K562 (cell line): ENCODE measurements around the gene RAB31. TPM values are rescaled to one million over a fixed set of nuclear protein-coding genes. Genes with fewer than 3 reads are reported as not detected.
A peak's percentile ranks its signal among the peaks of the same experiment; 100 is the strongest.

Experiments
- ATF1 ChIP-seq, 2 experiments: fragments of 450-650 bp in 1 of 2; IDR thresholded peaks; 2 replicates each; pipeline ENCODE4 v1.6.1; 2016; ENCODE audit warnings: missing compliant biosample characterization in 1 of 2, missing genetic modification characterization in 1 of 2
- GTF2A2 ChIP-seq: IDR thresholded peaks from 2 replicates; pipeline ENCODE4 v1.6.1; 2016; ENCODE audit warnings: mild to moderate bottlenecking, missing genetic modification characterization, missing compliant biosample characterization
- HDAC6 ChIP-seq: IDR thresholded peaks from 2 replicates; pipeline ENCODE4 v1.6.1; 2012; ENCODE audit warnings: low read depth, mild to moderate bottlenecking, control low read depth, inconsistent platforms, low read length, moderate library complexity
- HSF4 ChIP-seq: fragments of 250-450 bp; sonication (Bioruptor Pico); IDR thresholded peaks from 2 replicates; pipeline ENCODE4 v2.1.2; 2022; ENCODE audit warnings: mild to moderate bottlenecking, moderate library complexity, borderline replicate concordance
- IRF2 ChIP-seq: sonication (generic); formaldehyde crosslinking; IDR thresholded peaks from 2 replicates; pipeline ENCODE4 v1.8.1; 2022; ENCODE audit warnings: mild to moderate bottlenecking, missing genetic modification reagents
- NFIC ChIP-seq: fragments of 450-650 bp; IDR thresholded peaks from 2 replicates; pipeline ENCODE4 v1.6.1; 2017; ENCODE audit warnings: mild to moderate bottlenecking, inconsistent platforms
- NR2F6 ChIP-seq: fragments of 450-650 bp; formaldehyde crosslinking; IDR thresholded peaks from 2 replicates; pipeline ENCODE4 v1.4.0; 2020; ENCODE audit warnings: mild to moderate bottlenecking
- SMAD1 ChIP-seq: fragments of 150-350 bp; IDR thresholded peaks from 2 replicates; pipeline ENCODE4 v1.6.1; 2014; ENCODE audit warnings: low read length, low read depth; ENCODE audit not compliant: partially characterized antibody
- SMAD3 ChIP-seq: fragments of 450-650 bp; formaldehyde crosslinking; conservative IDR thresholded peaks from 2 replicates; pipeline ENCODE4 v1.4.0; 2020; ENCODE audit warnings: mild to moderate bottlenecking
- SP1 ChIP-seq: sonication (generic); formaldehyde crosslinking; IDR thresholded peaks from 2 replicates; pipeline ENCODE4 v1.8.1; 2022; ENCODE audit warnings: mild to moderate bottlenecking, missing genetic modification reagents
- SPI1 ChIP-seq: IDR thresholded peaks from 2 replicates; pipeline ENCODE4 v1.6.1; 2011; ENCODE audit warnings: low read depth, low read length, control low read depth, borderline replicate concordance
- ZBTB8A ChIP-seq: fragments of 450-650 bp; IDR thresholded peaks from 2 replicates; pipeline ENCODE4 v1.6.1; 2018; ENCODE audit warnings: mild to moderate bottlenecking, moderate library complexity; ENCODE audit not compliant: partially characterized antibody
- ZNF253 ChIP-seq: fragments of 250-450 bp; sonication (Bioruptor Pico); conservative IDR thresholded peaks from 2 replicates; pipeline ENCODE4 v1.6.1; 2021; ENCODE audit warnings: mild to moderate bottlenecking
- polyA plus RNA-seq, 8 experiments: library from polyadenylated mRNA; depleted of rRNA in 4 of 8; stranded (reverse) in 5 of 8; unstranded in 3 of 8; fragments of >200 nt; fragmentation: Nextera tagmentation in 2 of 8; fragmentation: Illumina TruSeq in 1 of 8; extraction: Ambion mirVana in 2 of 8; extraction: Trizol in 1 of 8; gene quantifications; 2 replicates each; pipeline versions ENCODE4 v1.2.1 to v1.2.3, GENCODE V29; 2011 to 2014; ENCODE audit warnings: inconsistent platforms in 1 of 8, missing spikeins in 1 of 8
- total RNA-seq, 7 experiments: library from RNA; depleted of rRNA in 6 of 7; stranded (reverse); fragments of >200 nt in 6 of 7; fragmentation: Illumina TruSeq in 2 of 7; extraction: Trizol in 2 of 7; gene quantifications; 2 replicates each; pipeline versions ENCODE4 v1.2.1 to v1.2.3, GENCODE V29; 2011 to 2021; ENCODE audit warnings: low replicate concordance in 1 of 7
- TF ChIP-seq, protein P1 (sequence below): sonication (generic); formaldehyde crosslinking; IDR thresholded peaks from 2 replicates; pipeline ENCODE4 v1.8.0; 2022; ENCODE audit warnings: mild to moderate bottlenecking, missing genetic modification reagents
- TF ChIP-seq, protein P2 (sequence below): fragments of 450-650 bp; IDR thresholded peaks from 2 replicates; pipeline ENCODE4 v1.6.1; 2016
- TF ChIP-seq, protein P3 (sequence below), 3 experiments: fragments of 200-800 bp in 1 of 3; sonication (Bioruptor generic) in 1 of 3; sonication (generic) in 1 of 3; formaldehyde crosslinking in 1 of 3; IDR thresholded peaks; 2 replicates each; pipeline versions ENCODE4 v1.6.1 to v1.8.0; 2016 to 2022; ENCODE audit warnings: mild to moderate bottlenecking in 2 of 3, missing compliant biosample characterization in 2 of 3, missing genetic modification characterization in 2 of 3, missing genetic modification reagents in 1 of 3
- TF ChIP-seq, protein P4 (sequence below): fragments of 450-650 bp; formaldehyde crosslinking; IDR thresholded peaks from 2 replicates; pipeline ENCODE4 v1.4.0; 2022; ENCODE audit warnings: missing genetic modification characterization
- TF ChIP-seq, protein P5 (sequence below): fragments of 250-450 bp; sonication (Bioruptor Pico); IDR thresholded peaks from 2 replicates; pipeline ENCODE4 v1.5.1; 2021; ENCODE audit warnings: mild to moderate bottlenecking

Gene RAB31
- total and polyA plus RNA-seq, 9 of the 15 experiments (the other 6 are each of a cell fraction or from before 2014, with no cell fraction given), result 20.7 to 70.4 (median 41.3) TPM

DNA sequence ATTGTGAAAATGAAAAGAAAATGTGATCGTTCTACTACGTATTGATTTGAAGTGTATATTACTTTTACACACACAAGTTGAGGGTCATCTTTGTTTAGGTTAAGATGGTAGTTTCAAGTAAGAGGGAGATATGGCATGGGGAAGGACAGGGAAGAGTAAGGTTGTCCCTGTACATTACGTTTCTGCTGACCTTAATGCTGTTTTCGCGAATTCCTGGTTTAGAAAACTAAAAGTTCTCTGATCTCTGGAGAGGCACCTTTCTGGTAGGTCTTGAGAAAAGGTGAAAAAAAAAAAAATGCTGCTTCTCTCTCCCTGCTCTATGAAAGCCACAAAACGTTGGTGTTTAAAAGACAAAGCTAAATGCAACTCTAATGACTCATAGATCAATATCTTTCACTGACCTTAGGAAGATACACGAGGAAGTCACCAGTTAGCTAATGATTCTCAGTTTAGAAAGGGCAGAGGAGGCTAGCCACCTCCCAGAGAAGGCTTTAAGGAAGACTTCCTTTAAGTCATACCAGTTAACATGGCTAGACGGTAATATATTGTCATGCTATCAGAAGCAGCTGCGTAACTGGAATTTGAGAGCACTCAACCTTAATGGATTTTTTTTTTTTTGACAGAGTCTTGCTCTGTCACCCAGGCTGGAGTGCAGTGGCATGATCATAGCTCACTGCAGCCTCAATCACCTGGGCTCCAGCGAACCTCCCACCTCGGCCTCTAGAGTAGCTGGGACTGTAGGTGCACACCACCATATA lies 190.9 kb downstream of the RAB31 start (continued):
- TF ChIP-seq, protein P1, sequence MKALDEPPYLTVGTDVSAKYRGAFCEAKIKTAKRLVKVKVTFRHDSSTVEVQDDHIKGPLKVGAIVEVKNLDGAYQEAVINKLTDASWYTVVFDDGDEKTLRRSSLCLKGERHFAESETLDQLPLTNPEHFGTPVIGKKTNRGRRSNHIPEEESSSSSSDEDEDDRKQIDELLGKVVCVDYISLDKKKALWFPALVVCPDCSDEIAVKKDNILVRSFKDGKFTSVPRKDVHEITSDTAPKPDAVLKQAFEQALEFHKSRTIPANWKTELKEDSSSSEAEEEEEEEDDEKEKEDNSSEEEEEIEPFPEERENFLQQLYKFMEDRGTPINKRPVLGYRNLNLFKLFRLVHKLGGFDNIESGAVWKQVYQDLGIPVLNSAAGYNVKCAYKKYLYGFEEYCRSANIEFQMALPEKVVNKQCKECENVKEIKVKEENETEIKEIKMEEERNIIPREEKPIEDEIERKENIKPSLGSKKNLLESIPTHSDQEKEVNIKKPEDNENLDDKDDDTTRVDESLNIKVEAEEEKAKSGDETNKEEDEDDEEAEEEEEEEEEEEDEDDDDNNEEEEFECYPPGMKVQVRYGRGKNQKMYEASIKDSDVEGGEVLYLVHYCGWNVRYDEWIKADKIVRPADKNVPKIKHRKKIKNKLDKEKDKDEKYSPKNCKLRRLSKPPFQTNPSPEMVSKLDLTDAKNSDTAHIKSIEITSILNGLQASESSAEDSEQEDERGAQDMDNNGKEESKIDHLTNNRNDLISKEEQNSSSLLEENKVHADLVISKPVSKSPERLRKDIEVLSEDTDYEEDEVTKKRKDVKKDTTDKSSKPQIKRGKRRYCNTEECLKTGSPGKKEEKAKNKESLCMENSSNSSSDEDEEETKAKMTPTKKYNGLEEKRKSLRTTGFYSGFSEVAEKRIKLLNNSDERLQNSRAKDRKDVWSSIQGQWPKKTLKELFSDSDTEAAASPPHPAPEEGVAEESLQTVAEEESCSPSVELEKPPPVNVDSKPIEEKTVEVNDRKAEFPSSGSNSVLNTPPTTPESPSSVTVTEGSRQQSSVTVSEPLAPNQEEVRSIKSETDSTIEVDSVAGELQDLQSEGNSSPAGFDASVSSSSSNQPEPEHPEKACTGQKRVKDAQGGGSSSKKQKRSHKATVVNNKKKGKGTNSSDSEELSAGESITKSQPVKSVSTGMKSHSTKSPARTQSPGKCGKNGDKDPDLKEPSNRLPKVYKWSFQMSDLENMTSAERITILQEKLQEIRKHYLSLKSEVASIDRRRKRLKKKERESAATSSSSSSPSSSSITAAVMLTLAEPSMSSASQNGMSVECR, result no peak
- TF ChIP-seq SMAD1 (no peak), SPI1 (peak; percentile 48; the same call in 1 of the 2 replicates), NFIC (peak; percentile 12; the same call in 1 of the 2 replicates), ATF1 (CRISPR knock-in tag; IDR thresholded peaks at IDR 0.05) (no peak), ATF1 (tag; IDR thresholded peaks at IDR 0.05) (peak; percentile 87), GTF2A2 (peak; percentile 22; the same call in 1 of the 2 replicates), SMAD3 (CRISPR knock-in tag) (no peak), HDAC6 (no peak), HSF4 (CRISPR knock-in tag) (0 out of 2 replicates have a peak, but pooled peaks have one; percentile 37), NR2F6 (CRISPR knock-in tag) (no peak), ZBTB8A (no peak), SP1 (CRISPR knock-in tag) (no peak; the same call in 1 of the 2 replicates), ZNF253 (no peak), IRF2 (no peak)
- TF ChIP-seq, protein P2, sequence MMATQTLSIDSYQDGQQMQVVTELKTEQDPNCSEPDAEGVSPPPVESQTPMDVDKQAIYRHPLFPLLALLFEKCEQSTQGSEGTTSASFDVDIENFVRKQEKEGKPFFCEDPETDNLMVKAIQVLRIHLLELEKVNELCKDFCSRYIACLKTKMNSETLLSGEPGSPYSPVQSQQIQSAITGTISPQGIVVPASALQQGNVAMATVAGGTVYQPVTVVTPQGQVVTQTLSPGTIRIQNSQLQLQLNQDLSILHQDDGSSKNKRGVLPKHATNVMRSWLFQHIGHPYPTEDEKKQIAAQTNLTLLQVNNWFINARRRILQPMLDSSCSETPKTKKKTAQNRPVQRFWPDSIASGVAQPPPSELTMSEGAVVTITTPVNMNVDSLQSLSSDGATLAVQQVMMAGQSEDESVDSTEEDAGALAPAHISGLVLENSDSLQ, result peak; percentile 64; the same call in 1 of the 2 replicates
- TF ChIP-seq, protein P3, sequence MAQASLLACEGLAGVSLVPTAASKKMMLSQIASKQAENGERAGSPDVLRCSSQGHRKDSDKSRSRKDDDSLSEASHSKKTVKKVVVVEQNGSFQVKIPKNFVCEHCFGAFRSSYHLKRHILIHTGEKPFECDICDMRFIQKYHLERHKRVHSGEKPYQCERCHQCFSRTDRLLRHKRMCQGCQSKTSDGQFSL (CRISPR knock-in tag; IDR thresholded peaks at IDR 0.05), result no peak
- TF ChIP-seq, protein P3 (tag; IDR thresholded peaks at IDR 0.05), result peak in 1 of 2 experiments; percentile 64; a peak in 1 of 4 replicates
- TF ChIP-seq, protein P4, sequence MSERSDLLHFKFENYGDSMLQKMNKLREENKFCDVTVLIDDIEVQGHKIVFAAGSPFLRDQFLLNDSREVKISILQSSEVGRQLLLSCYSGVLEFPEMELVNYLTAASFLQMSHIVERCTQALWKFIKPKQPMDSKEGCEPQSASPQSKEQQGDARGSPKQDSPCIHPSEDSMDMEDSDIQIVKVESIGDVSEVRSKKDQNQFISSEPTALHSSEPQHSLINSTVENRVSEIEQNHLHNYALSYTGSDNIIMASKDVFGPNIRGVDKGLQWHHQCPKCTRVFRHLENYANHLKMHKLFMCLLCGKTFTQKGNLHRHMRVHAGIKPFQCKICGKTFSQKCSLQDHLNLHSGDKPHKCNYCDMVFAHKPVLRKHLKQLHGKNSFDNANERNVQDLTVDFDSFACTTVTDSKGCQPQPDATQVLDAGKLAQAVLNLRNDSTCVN (CRISPR knock-in tag), result no peak
- TF ChIP-seq, protein P5, sequence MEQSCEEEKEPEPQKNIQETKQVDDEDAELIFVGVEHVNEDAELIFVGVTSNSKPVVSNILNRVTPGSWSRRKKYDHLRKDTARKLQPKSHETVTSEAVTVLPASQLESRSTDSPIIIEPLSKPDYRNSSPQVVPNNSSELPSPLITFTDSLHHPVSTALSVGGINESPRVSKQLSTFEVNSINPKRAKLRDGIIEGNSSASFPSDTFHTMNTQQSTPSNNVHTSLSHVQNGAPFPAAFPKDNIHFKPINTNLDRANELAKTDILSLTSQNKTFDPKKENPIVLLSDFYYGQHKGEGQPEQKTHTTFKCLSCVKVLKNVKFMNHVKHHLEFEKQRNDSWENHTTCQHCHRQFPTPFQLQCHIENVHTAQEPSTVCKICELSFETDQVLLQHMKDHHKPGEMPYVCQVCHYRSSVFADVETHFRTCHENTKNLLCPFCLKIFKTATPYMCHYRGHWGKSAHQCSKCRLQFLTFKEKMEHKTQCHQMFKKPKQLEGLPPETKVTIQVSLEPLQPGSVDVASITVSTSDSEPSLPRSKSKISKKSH (CRISPR knock-in tag), result no peak
